Osteocyte (in vitro differentiated cells): Measurements from ENCODE around the gene SUSD3. TPM values are rescaled to one million over a fixed set of nuclear protein-coding genes. Genes with fewer than 3 reads are reported as not detected.
A peak's percentile ranks its signal among the peaks of the same experiment; 100 is the strongest.

Experiments
- DNase-seq: peaks from one replicate; pipeline ENCODE4 v3.0.0; 2021; ENCODE audit warnings: mixed read lengths; ENCODE audit not compliant: unreplicated experiment; ENCODE audit errors: extremely low spot score
- H3K27ac Mint-ChIP-seq: one replicate; pipeline ENCODE4 v1.8.0; 2021; ENCODE audit warnings: mild to moderate bottlenecking, mixed read lengths; ENCODE audit not compliant: unreplicated experiment
- H3K27me3 Mint-ChIP-seq: one replicate; pipeline ENCODE4 v1.8.0; 2021; ENCODE audit warnings: mixed read lengths; ENCODE audit not compliant: unreplicated experiment
- H3K36me3 Mint-ChIP-seq: one replicate; pipeline ENCODE4 v1.8.0; 2021; ENCODE audit warnings: mixed read lengths; ENCODE audit not compliant: unreplicated experiment
- H3K4me1 Mint-ChIP-seq: one replicate; pipeline ENCODE4 v1.8.0; 2021; ENCODE audit warnings: mixed read lengths; ENCODE audit not compliant: unreplicated experiment
- H3K4me3 Mint-ChIP-seq: one replicate; pipeline ENCODE4 v1.8.0; 2021; ENCODE audit warnings: mild to moderate bottlenecking, moderate library complexity, mixed read lengths; ENCODE audit not compliant: unreplicated experiment
- H3K9me3 Mint-ChIP-seq: one replicate; pipeline ENCODE4 v1.8.0; 2021; ENCODE audit warnings: mixed read lengths; ENCODE audit not compliant: unreplicated experiment
- CTCF ChIP-seq: fragments of 200-600 bp; sonication (generic); IDR thresholded peaks from 2 replicates; pipeline ENCODE4 v1.5.0; 2021; ENCODE audit warnings: antibody characterized with exemption, mild to moderate bottlenecking, moderate library complexity
- total RNA-seq: library from RNA; stranded (reverse); gene quantifications from 2 replicates; pipeline ENCODE4 v1.2.1, GENCODE V29; 2021

Gene SUSD3
- total RNA-seq, 1 donor from 2014 or later: not detected

- no peak for TF ChIP-seq CTCF
These were observed 75.1 kb downstream of the SUSD3 start for GRCh38 chr9:93133681-93134014.

GRCh38 chr9:93134015-93134739, 75.7 kb downstream of the SUSD3 start, which contains the start of gene NINJ1:
TSS of gene NINJ1 (minus strand) at chr9:93134251. CDS start at chr9:93134217, 34 bp downstream.
- Mint-ChIP-seq H3K4me1 (peaks cover 47% of the 10 kb centered on the region), H3K27ac (peak within 1 kb of the TSS; percentile 79), H3K9me3 (peaks cover 3% of the 10 kb centered on the region), H3K4me3 (peak within 1 kb of the TSS; percentile 84), H3K27me3 (no peaks in the 10 kb centered on the region), H3K36me3 (no peaks in the 10 kb centered on the region)
- TF ChIP-seq CTCF: no peak
- no peak for DNase-seq

More at GRCh38 chr9:93133681-93134014, 75.1 kb downstream of the SUSD3 start:
- peak overlapping the region; percentile 84 for H3K4me3 Mint-ChIP-seq
- H3K9me3 Mint-ChIP-seq: peaks cover 3% of the 10 kb centered on the region
- peak overlapping the region; percentile 79 for H3K27ac Mint-ChIP-seq
- H3K36me3 Mint-ChIP-seq: no peaks in the 10 kb centered on the region
- H3K4me1 Mint-ChIP-seq: peaks cover 49% of the 10 kb centered on the region
- H3K27me3 Mint-ChIP-seq: no peaks in the 10 kb centered on the region
- no peak for DNase-seq

Other genes with a start within 250 kb of the SUSD3 start
- gene ZNF484, start 180.7 kb upstream of the SUSD3 start, total RNA-seq: 9.5 and 11.5 TPM in 2 replicates
- not detected in 2 replicates for gene FGD3, start 111.2 kb upstream of the SUSD3 start, total RNA-seq
- 35.8 and 42.9 TPM in 2 replicates for gene CARD19, start 37.5 kb downstream of the SUSD3 start, total RNA-seq
- gene NINJ1, start 75.5 kb downstream of the SUSD3 start, total RNA-seq: 28.1 and 32.9 TPM in 2 replicates
- gene WNK2, start 125.4 kb downstream of the SUSD3 start, total RNA-seq: not detected in 2 replicates